Stimulated activated CD4-positive, alpha-beta T cell treated with anti-CD3 and anti-CD28 coated beads, Interleukin-4, amount 100 ng/mL, for 4 hours (primary cell): ENCODE data around the gene NPEPPS.
A peak's percentile ranks its signal among the peaks of the same experiment; 100 is the strongest.

Experiments used
- DNase-seq, 2 experiments: peaks; one replicate each; pipeline ENCODE4 v3.0.0-alpha.2; 2020

Gene NPEPPS

DNA sequence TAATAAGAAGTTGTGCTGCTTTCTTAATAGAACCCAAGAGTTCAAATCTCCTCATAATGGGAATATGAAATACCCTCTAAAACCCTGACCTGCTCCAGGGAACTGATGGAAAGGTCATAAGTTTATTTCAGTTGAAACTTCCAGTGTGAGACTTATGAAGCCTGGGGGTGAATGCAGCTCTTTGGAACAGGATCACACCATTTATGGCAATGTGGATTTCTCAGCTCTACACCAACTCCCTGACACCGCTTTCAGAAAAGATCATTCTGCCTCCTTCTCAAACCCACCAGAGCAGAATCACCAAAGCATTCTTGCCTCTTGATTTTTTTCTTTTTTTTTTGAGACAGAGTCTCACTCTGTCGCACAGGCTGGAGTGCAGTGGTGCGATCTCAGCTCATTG is 102.1 kb downstream of the NPEPPS start:
- no peak for DNase-seq

DNA sequence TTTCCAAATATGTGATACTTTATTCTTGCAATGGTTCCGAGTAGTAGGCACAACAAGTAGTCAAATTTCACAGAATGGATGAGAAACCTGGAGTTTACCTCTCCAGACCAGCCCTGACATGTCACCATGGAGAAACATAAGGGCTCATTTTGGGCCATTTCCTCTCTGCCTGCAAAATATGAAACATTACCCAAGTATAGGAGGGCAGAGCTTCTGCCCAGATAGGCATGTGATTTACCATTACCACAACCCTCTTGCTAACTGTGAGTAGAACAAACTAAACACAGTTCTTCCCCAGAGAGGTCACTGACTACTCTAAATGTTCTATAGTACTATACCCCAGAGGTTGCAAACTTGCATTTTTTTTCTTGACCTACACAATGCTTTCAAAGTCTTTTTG is 103.1 kb downstream of the NPEPPS start:
- no peak for DNase-seq

DNA sequence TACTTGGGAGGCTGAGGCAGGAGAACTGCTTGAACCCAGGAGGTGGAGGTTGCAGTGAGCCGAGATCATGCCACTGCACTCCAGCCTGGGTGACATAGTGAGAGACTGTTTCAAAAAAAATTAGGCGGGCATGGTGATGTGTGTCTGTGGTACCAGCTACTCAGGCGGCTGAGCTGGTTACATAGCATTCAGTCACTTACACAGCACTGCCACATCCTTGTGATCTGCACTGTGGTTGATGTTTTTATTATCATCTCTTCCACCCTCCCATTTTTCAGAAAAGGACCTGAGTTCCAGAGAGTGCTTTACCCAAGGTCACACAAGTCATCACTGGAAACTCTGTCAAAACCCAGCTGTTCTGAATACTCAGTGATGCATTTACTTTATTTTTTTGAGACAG is 104.0 kb downstream of the NPEPPS start:
- no peak for DNase-seq

DNA sequence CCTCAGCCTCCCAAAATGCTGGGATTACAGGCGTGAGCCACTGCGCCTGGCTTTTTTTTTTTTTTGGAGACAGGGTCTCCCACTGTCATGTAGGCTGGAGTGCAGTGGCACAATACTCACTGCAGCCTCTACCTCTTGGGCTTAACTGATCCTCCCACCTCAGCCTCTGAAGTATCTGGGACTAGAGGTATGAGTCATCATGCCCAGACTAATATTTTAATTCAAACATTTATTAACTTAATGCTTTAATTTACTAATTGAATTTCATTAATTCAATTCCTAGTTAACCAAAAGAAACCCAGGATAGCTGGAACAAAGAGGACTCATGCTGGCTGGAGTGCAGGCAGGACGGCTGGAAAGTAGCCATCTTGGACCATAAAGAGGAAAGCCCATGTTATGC is 104.8 kb downstream of the NPEPPS start:
- DNase-seq = no peak

DNA sequence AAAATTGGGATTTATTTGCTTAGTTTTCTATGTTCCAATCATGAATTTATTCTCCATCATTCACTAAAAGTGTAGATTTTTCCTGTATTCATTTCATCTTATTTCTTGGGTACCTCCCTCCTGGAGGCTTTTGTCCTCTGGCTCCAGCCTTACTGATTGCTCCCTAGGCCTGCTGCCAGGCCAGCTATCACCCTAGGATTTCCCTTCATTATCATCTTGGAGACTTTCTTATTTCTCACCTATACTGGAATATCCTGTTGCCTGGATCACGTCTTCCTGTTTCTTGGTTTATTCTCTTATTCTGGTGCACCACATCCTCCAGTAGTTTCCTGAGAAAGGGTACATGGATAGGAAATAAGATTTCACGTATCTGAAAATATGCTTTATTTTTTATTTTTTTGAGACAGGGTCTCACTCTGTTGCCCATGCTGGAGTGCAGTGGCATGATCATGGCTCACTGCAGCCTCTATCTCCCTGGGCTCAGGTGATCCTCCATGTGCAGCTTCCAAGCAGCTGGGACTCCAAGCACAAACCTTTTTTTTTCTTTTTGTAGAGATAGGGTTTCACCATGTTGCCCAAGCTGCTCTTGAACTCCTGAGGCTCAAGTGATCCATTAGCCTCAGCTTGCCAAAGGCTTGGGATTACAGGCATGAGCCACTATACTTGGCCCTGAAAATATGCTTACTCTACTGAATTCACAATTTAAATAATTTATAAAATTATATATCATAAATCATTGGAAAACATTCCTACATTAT is 105.5 kb downstream of the NPEPPS start:
- DNase-seq = no peak

DNA sequence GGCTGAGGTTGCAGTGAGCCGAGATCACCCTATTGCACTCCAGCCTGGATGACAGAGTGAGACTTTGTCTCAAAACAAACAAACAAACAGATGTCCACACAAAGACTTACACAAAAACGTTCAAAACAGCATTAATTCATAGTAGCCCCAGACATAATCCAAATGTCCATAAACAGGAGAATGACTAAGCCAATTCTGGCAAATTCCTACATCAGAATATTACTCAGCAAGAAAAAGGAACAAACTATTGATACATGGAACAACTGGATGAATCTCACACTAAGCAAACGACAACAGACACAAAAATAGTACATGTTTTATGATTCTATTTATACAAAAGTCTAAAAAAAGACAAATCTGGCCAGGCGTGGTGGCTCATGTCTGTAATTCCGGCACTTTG is 108.0 kb downstream of the NPEPPS start:
- no peak for DNase-seq

DNA sequence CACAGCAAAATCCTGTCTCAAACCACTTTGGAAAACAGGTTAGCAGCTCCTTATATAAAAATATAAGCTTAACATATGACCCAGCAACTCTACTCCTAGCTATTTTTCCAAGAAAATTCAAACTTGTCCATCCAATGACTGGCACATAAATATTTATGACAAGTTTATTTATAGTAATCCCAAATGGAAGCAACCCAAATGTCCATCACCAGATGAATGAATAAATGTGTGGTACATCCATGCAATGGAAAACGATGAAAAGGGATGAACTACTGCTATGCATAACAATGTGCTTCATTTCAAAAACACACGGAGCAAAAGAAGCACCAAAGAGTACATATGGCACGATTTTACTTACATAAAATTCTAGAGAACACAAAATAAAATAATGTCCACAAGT is 109.2 kb downstream of the NPEPPS start:
- no peak for DNase-seq

DNA sequence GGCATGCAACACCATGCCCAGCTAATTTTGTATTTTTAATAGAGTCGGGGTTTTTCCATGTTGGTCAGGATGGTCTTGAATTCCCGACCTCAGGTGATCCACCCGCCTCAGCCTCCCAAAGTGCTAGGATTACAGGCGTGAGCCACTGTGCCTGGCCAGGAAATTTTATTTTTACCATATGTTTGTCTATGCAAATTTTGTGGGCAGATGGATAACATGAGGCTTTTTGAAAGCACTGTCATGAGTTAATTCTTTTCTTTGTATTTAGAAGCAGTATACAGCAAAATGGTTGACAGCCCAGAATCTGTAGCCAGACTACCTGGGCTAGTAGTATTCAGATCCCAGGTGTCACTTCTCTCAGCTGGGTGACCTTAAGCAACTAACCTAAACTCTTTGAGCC is 110.3 kb downstream of the NPEPPS start:
- no peak for DNase-seq

DNA sequence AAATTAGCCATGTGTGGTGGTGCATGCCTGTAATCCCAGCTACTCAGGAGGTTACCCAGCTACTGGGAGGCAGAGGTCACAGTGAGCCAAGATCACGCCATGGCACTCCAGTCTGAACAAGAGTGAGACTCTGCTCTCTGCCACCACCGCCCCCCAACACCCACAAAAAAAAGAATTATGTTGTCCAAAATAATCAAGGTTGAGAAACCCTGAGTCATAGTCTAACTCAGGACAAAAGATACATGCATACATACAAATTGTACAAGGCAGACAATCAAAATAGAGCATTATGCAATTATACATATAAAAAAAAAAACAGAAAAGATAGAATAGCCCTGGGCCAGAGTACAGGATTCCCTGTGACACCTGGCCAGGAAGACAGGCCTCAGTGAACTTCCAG is 112.2 kb downstream of the NPEPPS start:
- no peak for DNase-seq

DNA sequence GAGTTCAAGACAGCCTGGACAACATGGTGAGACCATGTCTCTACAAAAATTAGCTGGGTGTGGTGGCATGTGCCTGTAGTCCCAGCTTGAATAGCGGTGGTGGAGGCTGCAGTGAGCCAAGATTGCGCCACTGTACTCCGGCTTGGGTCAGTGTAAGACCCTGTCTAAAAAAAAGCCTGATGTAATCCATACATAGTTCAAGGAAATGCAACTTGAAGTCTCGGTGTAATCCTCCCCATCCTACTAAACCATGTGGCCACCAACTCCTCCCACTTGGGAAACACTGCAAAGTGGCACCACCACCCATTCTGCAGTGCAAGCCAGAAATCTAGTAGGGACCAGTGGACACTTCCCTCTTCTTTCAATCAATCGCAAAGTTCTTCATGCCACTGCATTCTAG is 113.4 kb downstream of the NPEPPS start:
- no peak for DNase-seq

DNA sequence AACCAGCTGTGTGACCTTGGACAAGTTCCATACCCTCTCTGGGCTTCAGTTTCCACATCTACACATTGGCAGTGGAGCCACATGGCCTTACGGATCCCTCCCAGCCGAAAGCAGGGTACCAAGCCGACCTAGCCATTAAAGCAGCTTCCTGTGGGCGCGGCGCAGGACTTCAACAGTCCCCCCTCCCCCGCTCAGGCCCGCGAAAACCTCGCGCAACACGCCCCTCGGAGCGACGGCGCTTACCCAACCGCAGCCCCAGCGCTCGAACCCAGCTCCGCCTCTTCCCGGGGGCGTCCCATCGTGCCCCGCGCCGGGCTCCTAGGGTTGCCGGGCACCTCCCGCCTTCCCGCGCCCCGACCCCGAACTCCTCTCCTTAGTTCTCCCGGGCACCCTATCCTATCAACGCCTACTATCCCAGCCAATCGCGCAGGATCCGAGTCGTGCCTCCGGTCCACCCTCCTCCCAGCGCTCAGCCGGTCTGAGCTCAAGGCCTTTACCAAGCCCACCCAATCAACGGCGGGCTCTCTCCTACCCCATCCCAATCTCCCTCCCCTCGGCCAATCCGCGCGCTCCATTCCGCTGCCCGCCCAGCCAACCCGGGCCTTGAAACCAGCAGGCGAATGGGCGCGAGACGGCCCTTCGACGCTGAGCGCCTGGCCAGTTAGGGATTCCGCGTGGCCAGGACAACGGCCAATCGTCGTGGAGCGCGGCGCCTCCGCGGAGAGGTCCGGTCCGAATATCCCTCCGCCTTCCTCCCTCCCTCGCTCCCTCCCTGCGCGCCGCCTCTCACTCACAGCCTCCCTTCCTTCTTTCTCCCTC is 118.5 kb downstream of the NPEPPS start, which contains the start of gene KPNB1:
KPNB1 (plus strand) TSS at position 767 of the 819 bp plus-strand sequence. CDS start 326 bp downstream, outside the sequence.
- DNase-seq = peak; percentile 94 to 95

DNA sequence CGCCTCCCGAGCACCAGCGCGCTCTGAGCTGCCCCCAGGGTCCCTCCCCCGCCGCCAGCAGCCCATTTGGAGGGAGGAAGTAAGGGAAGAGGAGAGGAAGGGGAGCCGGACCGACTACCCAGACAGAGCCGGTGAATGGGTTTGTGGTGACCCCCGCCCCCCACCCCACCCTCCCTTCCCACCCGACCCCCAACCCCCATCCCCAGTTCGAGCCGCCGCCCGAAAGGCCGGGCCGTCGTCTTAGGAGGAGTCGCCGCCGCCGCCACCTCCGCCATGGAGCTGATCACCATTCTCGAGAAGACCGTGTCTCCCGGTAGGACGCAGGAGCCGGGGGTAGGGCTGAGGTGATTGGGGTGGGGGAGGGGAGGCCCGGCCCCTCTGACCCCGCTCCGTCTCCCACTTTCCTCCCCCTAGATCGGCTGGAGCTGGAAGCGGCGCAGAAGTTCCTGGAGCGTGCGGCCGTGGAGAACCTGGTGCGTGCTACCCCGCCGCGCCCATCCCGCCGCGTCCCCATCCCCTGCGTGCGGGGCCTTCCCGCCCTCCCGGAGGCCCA is 119.1 kb downstream of the NPEPPS start:
- no peak for DNase-seq

DNA sequence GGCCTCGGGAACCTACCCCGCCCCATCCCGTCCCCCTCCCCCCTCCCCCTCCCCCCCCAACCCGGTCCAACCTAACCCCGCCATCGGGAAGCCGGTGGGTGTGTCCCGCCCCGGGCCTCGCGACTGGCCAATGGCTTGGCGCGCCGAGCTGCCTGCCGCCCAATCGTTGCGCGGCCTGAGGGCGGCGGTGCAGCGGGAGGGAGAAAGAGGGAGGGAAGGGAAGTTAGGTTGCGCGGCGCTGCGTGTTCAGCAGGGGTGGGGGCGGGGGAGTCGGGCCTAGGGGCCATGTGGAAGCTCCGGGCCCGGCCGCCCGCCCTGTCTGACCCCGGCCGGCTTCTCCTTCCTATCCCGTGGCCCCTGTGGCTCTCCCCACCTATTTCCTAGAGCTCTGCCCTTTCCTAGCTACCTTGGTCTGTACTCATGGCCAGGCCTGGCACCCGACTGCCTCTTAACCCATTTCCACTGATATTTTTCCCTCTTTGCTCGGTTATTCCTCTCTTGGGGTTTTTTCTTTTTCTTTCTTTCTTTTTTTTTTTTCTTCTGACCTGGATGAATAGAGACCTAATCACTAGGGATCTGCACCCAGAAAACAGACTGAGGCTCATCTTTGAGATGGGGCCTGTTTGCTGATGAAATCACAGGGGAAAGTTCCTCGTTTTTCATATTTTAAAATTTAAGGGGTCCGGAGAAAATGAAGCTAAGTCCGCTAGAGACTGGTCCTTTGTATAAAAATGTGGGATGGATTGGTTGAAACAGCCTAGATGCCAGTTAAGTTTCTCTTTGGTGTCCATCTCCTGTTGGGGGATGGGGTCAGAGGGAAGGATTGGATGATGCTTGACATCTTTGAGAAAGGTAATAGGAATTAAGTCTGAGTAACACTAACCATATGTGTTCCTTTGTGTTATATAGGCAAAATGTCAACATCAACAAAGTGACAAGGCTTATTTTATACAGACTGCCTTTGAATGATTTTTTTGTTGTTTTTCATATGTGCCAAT is 119.9 kb downstream of the NPEPPS start:
- peak; percentile 92 to 97 for DNase-seq

DNA sequence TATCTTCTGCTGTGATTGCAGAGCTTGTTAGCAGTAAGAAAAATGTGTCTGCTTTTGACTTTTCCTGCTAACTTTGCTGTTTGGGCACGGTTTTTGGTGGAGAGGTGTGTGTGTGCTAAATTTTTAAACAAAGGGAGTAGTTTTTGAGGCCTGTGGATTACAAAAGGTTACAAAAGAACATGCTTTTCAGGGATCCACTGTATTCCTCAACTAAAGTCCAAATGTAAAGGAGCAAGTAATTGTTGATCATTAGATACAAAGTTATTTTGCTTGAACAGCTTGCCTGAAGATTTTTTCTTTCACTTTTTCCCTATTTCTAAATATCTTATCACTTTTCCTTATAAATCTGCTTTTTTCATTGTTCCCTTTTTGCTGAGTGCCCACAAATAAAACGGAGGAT is 120.8 kb downstream of the NPEPPS start:
- DNase-seq = no peak

DNA sequence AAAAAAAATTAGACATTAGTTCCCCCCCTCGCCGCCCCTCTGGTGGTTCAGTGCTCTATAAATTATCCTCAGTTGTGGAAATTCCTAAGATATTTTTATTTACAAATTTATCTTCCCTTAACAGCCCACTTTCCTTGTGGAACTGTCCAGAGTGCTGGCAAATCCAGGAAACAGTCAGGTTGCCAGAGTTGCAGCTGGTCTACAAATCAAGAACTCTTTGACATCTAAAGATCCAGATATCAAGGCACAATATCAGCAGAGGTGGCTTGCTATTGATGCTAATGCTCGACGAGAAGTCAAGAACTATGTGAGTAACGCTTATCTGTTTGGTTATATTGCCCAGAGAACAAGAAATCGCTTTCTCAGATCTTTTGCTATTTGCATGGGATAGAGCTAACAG is 121.7 kb downstream of the NPEPPS start:
- no peak for DNase-seq

DNA sequence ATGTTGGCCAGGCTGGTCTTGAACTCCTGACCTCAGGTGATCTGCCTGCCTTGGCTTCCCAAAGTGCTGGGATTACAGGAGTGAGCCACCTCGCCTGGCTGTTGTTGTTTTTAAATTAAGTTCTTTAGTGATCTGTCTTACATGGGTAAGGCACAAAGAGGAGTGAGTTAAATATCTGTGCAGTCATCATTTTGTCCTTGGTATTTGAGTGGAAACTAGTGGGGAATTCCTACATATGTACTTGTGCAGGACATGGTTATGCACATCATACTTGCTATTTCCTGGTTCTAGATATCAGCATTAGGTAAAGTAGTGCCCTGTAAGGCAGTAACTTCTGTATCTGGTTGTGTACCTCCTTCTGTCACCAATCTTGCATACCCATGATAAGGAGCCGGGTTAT is 122.5 kb downstream of the NPEPPS start:
- DNase-seq = no peak

DNA sequence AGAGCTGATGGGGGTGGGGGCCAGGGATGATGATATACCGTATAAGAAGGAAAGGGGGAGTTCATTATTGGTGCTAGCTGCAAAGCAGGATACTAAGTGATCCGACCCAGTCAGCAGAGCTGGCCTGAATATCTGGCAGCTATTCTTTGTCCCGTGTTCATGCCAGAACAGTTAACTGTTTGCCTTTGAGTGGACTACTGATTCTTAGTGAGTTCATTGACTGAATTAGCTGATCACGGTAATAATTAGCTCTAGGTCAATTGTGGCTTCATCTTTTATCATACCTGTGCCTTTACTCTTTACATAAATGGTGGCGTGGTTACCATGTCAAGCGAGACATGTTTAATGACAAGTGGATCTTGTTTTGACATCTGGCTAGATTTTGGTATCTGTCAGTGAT is 124.1 kb downstream of the NPEPPS start:
- DNase-seq = no peak

DNA sequence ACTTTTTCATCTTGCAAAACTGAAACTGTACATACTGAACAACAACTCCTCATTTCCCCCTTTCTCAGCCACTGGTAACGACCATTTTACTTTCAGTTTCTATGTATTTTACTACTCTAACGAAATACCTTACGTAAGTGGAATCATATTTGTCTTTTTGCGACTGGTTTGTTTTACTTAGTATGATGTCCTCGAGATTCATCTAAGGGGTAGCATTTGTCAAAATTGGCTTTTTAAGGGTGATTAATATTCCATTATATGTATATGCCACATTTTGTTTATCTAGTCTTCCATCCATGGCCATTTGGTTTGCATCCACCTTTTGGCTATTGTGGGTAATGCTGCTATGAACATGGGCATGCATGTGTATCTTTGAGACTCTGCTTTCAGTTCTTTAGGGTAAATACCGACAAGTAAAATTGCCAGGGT is 129.2 kb downstream of the NPEPPS start:
- DNase-seq = no peak

DNA sequence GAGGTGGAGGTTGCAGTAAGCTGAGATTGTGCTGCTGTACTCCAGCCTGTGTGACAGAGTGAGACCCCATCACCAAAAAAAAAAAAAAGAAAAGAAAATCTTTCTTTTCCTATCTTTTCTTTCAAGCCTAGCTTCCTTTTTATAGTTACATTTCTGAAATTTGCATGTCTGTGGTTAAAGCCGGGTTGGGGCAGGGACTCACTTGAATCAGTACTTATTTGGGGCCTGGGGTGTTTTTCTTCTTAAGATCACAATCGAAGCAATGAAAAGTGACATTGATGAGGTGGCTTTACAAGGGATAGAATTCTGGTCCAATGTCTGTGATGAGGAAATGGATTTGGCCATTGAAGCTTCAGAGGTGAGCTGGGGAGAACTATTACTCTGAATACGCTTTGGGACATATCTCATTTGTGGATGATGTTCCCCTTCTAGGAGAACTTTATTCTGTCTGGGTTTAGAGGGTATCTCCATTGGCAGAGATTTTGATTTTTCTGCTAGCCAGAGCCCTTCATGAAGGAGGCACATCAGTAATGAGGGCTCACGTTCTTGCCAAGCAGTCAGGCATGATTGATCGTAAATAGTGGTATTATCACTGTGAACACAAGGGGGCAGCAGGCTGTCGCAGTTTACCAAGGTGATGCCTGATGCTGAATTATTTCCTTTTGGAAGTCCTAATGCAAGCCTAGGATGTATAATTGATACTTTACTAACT is 133.2 kb downstream of the NPEPPS start:
- DNase-seq = peak; percentile 42 to 57

DNA sequence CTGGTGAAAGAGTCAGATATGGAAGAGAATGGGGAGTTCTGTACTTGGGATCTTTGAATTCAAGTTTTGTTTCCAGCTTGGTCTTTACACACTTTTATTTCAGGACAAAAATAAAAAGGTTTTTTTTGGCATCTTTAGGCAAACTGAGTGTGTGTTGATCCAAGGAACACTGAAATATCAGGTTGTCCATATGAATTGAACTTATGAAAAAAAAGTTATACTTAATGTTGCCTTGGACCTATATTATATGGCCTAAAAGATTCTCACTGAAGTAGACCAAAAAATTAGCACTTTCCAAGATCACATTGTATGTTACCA is 133.7 kb downstream of the NPEPPS start:
- no peak for DNase-seq

DNA sequence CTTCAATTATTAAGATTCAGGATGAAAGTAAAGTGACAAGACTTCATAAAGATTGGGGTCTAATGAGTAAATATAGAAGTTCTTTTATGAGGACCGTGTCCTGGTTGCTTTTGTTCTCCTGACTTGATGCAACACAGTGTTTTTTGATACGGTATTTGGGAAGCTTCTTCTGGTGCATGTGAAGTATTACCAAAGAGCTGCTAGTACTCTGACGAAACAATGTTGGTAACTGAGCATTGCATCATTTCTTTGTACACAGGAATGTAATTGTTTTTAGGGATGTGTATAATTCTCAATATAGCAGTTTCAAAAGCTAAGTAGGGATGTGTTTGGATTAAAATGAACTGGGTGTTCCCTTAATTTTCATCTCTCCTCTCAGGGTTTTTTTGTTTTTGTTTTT is 134.7 kb downstream of the NPEPPS start:
- no peak for DNase-seq

DNA sequence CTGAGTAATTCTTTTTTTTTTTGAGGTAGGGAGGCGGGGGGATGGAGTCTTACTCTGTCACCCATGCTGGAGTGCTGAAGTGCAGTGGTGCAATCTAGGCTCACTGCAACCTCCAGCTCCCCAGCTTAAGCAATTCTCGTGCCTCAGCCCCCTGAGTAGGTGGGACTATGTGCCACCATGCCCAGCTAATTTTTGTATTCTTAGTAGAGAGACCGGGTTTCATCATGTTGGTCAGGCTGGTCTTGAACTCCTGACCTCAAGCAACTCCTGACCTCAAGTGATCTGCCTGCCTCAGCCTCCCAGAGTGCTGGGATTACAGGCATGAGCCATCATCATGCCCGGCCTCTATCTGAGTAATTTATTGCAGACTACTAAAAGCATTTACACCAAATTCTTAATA is 138.2 kb downstream of the NPEPPS start:
- no peak for DNase-seq
